Measurements from ENCODE around the gene MRAP.

The MRAP gene

DNA sequence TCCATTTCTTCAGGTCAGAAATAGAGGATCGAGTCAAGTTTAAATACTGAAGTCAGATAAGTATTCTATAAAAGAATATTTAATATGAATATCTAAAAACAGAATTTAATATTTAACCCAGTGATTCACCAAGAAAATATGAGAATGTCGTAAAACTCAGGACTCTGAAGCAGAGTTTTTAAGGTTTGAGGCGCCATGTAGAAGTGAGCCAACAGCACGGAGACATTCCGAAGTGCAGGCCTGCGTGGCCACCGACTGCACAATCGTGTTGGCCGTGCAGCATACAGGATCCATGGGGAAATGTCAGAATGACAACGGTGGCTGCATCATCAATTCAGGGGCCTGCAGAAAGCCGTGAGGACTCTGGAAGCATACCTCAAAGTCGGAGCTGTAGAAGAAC lies 23.4 kb downstream of the MRAP start:
- no peak for DNase-seq (ENCODE audit: low spot score)
- TF ChIP-seq, protein P1, sequence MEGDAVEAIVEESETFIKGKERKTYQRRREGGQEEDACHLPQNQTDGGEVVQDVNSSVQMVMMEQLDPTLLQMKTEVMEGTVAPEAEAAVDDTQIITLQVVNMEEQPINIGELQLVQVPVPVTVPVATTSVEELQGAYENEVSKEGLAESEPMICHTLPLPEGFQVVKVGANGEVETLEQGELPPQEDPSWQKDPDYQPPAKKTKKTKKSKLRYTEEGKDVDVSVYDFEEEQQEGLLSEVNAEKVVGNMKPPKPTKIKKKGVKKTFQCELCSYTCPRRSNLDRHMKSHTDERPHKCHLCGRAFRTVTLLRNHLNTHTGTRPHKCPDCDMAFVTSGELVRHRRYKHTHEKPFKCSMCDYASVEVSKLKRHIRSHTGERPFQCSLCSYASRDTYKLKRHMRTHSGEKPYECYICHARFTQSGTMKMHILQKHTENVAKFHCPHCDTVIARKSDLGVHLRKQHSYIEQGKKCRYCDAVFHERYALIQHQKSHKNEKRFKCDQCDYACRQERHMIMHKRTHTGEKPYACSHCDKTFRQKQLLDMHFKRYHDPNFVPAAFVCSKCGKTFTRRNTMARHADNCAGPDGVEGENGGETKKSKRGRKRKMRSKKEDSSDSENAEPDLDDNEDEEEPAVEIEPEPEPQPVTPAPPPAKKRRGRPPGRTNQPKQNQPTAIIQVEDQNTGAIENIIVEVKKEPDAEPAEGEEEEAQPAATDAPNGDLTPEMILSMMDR (IDR thresholded peaks at IDR 0.05; ENCODE audit: extremely low read depth, missing control alignments), result no peak

DNA sequence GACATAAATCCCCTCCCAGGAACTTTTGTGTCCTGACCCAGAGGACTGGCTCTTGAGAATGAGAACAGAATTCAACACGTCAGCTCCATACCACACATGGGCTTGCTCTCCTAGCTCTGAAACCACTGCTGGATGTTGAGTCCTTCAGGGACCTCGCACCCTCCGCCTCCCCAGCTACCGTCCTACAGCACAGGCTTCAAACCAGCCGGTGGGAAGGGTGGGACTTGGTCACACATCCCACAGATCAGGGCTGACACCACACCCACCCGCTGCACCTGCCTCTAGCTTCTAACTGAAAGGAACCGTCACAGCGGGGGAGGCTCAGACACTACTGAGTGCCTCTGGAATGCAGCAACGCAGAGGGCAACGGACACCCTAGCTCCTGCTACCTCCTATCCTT lies 24.0 kb downstream of the MRAP start:
- TF ChIP-seq, protein P1 (IDR thresholded peaks at IDR 0.05; ENCODE audit: extremely low read depth, missing control alignments), result no peak

DNA sequence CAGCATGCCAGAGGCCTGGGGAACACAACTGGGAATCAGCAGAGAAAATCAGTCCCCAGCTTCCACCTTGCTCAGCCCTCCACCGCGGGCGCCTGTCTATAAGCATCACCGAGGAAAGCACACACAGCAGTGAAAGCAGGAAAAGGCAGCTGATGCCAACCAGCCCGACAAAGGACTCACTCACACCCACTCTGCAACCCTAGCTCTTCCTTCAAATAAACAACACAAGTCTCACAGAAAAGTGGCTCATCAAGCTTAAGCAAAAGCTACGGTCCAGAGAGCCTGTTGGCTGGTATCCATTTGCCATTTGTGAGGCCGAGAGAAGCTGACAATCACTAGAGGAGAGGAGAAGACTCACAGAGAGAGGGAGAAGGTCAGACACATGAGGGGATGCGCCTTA lies 27.1 kb downstream of the MRAP start:
- DNase-seq (ENCODE audit: low spot score), result no peak
- TF ChIP-seq, protein P1 (IDR thresholded peaks at IDR 0.05; ENCODE audit: extremely low read depth, missing control alignments), result no peak

More for the DNA sequence above, 24.0 kb downstream of the MRAP start:
- no peak for DNase-seq (ENCODE audit: low spot score)

DNA sequence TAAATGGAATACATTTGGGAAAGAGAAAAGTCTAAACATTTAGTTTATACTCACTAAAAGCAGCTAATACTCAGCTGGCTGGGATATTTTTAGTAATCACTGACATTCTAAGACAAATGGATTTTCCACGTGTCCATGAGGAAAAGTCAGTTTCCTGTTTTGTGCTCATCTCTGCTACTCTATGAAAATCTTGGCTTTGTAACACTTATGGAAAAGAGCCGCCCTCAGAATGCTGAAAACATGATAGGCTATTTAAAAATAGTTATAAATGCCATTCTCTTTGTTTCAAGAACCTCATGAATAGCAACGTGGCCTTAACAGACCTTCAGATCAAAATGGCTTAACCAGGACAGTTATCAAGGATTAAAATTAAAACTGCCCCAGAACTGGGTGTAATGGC lies 29.9 kb downstream of the MRAP start:
- TF ChIP-seq, protein P1 (IDR thresholded peaks at IDR 0.05; ENCODE audit: extremely low read depth, missing control alignments), result no peak
- DNase-seq (ENCODE audit: low spot score), result no peak

DNA sequence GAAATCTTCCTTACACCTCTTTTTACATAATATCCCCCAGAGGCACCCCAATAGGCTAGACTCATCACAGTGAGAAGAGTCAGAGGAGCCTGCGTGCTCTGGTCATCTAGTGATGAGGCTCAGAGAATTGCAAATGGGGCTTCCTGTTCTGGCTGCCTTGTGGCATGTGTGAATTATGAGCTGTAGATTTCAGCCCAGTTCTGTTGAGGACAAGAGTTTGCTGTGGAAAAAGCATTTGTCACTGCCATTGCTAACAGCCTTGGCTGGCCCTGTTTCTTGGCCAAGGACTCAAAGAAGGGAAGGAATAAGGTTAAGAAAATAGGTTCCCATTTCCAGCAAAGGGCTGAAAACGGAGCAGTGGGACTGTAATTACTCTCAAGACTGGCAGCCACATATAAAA lies 30.7 kb downstream of the MRAP start:
- DNase-seq (ENCODE audit: low spot score), result no peak
- TF ChIP-seq, protein P1 (IDR thresholded peaks at IDR 0.05; ENCODE audit: extremely low read depth, missing control alignments), result no peak

DNA sequence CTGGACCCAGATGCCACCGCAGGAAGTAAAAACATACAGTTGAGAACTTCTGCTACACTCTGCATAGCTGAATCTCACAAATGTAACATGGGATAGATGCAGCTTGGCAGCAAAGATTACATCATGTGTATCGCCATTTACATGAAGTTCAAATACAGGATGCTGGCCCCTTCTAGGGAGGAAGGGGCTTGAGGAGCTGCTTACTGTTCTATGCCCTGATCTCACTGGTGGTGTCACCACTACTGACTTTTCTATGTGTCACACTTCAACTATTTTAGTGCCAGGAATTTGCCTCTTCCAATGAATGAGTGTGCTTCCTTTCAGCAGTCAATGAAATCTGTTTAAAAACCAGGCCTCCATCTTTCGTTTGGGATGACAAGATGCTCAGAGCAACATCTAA lies 31.1 kb downstream of the MRAP start:
- TF ChIP-seq, protein P1 (IDR thresholded peaks at IDR 0.05; ENCODE audit: extremely low read depth, missing control alignments), result no peak
- no peak for DNase-seq (ENCODE audit: low spot score)

DNA sequence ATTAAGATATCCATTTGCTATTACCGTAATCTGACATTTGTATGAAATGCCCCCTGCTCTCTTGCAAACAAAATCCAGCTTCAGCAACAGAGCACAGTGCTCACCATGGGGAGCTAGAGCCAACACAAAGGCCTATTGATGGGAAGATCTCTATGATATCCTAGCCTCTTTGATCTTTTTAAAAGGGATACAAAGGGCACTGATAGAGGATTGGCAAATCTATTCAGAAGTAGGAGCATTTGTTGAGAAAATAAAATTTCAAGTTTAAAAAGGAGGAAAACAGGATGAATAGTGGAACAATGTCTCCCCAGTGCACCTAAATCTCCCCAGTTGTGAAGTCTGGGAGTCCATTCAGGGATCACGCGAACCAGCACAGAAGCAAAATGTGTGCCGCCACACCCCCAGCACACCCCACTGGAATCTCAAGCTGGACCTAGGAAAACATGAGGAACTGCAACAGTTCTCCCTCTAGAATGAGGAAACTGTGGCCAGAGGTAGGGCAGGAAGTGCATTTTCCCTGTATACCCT lies 32.2 kb downstream of the MRAP start:
- DNase-seq (ENCODE audit: low spot score), result no peak
- TF ChIP-seq, protein P1 (IDR thresholded peaks at IDR 0.05; ENCODE audit: extremely low read depth, missing control alignments), result no peak
